Activated CD4-positive, CD25-positive, alpha-beta regulatory T cell treated with anti-CD3 and anti-CD28 coated beads, Interleukin-2, amount 50 U/mL, for 72 hours (primary cell): Measurements from ENCODE around the gene ABCD3.
A peak's percentile ranks its signal among the peaks of the same experiment; 100 is the strongest.

Experiments
- DNase-seq: peaks from one replicate; pipeline ENCODE4 v3.0.0; 2021

Gene ABCD3

DNA sequence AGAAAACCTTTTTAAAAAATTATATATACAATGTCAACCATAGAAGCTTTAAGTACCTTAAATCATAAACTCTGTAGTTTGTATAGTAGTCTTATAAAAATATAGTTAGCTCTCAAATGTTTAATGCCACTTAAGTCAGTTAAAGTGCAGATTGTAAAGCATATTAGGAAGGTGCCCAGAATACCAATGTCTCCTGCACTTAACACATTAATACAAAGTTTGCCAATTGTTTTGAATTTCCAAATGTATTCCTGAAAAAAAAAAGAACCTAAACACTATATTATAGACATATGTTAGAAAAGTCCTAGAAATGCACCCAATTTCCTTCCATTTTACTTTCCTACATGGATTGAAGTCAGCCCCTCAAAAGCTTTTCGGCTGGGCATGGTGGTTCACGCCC, 111.2 kb downstream of the ABCD3 start:
- no peak for DNase-seq

DNA sequence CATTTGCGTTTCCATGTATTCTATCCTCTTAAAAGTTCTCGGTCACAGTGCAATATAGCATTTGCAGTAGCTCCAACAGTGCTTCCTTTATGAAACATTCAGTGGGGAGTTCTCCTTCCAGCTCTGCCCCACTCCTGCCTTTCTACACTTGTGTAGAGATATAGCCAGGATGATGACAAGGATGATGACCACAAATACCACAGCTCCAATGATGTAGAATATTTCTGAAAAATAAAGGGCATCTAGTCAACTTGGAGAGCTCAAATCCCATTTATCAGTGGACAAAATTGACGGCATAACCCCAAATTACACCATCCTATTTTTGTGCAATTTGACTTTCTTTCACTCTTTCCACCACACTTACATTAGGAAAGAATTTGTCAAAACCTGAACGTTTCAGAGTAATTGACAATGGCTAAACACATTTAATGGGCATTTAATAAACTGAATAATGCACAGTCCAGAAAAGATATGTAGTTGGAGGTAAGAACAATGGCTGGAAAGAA, 112.2 kb downstream of the ABCD3 start:
- no peak for DNase-seq

DNA sequence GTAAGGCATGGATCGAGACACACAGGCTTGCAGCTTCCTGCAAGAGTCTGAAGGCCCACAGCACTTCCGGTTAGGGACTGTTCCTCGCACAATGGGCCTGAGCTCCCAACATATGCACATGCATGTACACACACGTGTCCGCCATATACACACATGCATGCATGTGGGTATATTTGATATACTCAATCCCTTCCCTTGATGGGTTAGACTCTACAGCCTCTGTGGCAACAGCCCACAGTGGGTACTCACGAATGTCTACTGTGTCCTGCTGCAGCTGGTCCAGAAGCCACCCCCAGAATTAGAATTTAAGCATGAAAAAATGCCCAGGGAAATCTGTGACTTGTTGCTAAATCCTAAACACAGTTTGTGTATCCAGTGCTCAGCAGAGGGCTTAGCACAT, 113.5 kb downstream of the ABCD3 start:
- no peak for DNase-seq

DNA sequence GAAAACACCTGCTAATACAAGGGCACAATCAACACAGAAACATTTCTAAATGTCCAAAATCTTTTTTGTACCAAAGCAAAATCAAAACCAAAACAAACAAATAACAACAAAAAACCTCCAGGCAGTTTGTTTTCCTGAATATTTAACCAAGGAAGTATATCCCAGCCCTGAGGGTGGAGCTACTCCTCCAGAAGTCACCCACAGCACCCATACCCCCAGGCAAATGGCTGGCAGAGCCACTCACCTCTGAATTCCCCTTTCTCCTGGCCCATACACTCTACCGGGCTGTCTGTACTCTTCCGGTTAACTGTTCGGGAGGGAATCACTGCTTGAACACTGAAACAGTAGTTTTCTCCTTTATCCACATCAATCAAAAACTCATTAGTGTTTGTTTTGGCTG, 113.9 kb downstream of the ABCD3 start:
- no peak for DNase-seq

DNA sequence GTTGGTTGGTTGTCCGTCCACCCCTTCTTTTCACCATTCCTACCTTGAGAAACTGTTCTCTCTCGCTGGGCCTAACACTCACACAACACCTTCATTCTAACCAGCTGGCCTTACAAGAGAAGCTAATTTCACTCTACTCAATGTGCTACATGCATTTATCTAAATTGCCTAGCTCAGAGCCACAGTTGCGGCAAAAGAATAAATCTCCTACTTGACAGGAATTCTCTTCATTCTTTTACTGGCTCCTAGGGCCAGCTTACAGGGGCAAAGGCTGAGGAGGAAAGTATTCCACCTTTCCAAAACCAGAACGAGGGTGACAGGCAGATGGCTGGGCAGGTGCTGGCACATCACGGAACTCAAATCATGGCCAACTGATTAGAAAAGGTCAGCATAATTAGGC, 116.9 kb downstream of the ABCD3 start:
- DNase-seq: no peak

DNA sequence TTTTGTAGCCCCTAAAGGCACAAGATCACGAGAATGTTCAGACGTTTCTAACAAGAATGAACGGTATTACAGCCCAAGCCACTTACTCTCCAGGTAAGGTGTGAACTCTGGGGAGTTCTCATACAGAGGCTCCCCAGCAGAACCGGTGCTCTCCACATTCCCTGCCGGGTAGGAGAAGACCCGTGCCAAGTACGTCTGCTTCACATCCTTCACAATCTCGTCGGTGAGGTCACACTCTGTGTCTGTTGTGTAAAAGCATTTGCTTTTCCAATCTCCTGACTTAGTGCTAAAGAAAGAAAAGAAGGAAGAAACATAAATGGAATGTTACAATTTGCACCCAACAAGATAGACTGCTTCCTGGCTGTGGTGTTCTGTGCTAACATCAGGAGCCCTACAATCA, 117.7 kb downstream of the ABCD3 start:
- no peak for DNase-seq

DNA sequence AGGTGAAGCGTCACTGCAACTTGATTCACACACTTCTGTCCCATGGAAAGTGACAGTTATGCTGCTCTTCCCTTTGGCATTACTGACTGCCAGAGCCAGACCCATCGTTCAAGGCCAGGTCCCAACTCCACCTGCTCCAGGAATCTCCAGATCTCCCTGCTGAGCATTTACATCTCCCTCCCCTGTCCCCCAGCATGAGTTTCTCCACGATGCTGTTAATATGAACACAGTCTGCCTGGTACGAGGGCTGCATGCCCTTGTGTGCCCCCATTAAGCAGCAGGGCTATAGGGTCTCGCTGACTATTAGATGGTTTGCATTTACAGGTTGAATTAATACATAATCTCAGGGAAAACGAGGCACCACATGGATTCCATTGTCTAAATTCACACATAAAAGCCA, 119.1 kb downstream of the ABCD3 start:
- DNase-seq: no peak

DNA sequence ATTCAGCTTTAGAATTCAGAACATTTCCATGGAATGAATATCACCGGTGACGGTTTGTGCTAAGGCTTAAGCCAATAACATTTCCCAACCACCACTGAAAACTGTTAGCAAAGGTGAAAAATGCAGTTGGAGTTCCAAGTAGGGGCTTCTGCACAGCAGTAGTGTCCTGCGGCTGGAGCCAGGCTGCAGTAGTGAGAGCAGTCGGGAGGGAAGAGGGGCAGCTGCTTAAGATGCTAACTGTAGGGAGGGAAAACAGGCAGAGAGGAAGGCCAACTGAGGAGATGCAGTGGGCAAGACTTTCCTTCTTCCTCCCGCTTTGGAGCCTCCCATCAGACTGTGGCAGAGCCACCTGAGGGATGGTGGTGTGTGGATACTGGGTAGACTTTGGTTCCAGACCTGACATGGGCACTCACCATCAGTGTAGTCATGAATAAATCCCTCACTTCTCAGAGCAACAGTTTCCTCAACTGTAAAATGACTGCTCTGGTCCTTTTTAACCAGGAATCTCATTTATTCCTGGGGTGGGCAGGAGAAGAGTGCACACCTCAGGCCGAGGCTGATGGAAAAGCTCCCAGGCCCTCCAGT, 120.1 kb downstream of the ABCD3 start:
- no peak for DNase-seq

DNA sequence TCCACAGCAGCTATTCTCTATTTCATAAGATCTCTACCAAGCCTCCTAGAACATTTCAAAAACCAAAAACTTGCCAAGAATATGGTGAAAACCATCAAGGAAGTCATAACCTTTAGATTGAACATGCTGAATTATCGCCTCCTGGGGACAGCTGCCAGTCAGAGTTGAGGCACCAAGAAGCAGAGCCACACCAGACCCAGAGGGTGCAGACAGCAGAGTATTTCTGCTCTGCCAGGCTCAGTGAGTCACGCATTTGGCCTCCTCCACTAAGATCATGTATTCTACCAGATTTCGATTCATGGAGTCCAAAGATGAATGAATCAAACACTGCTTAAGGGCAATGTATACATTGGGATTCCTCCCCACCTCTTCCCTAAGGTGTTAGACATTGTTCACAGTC, 121.3 kb downstream of the ABCD3 start:
- DNase-seq: no peak

DNA sequence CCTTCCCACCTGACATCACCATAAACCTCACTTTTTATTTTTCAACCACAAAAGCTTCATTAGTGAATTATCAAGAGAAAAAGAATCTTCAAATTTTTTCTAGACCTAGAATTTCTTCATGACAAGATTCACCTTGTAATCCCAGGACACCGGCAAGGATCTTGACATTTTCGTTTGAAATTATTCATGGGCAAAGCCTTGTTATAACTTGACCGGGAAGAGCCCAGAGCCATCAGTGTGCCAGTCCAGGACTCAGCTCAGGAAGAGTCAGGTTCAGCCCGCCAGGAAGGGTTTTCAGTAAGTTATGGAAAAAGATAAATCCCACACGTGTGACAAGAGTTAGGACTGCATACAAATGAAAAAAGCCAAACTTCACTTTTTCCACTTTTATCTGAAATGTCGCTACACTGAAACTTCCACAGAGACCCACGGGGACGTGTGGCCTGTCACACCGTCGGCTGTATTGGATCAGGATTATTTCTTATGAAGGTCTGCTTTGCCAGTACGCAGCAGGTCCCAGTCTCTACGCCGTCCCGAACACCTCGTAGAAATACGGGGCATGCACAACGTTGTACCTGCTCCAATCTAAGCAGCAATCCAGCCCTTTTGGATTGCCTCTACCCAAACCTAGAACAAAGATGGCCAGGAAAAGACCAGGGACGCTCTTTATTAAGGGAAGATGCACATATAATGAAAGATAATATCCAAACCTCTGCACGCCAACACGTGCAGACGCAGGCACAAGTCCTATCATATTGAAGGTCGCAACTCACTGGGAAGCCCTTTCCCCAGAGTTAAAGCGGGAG, 122.5 kb downstream of the ABCD3 start:
- no peak for DNase-seq

DNA sequence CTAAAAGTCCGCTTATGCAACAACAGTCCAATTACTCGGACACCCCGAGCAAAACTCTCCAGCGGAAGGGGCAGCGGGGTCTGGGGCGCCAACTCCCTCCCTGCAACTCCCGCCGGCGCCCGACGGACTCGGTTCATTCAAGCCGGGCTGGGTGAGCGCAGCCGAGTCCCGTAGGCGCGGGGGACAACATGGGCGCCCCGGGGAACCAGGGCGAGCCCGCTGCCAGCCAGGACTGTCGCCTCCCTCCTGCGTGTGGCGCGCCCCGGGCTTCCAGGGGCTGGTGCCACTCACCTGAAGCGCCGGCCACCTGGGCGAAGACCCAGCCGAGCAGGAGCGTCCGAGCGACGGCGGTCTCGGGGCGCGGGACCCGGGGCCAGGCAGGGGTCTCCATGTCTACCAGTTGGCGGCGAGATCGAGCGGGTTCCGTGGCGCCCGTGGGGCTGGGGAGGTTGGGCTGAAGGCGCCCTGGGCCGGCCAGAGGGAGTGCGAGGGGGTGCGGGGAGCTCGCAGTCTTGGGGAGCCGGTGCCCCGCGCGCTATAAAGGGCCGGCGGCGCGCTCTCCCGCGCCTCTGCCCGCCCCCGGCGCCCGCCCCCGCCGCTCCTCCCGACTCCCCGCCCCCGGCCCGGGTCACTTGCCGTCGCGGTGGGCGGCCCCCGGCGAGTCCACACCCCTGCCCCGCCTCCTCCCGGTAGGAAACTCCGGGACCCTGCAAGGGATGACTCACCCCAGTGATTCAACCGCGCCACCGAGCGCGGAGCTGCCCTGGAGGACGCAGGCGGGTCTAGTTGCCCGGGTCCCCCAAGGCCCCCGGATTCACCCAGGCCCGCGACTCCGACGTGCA, 123.3 kb downstream of the ABCD3 start, which contains the start of gene F3:
Gene F3 (minus strand): TSS at position 514 of the 842 bp plus-strand sequence. CDS start 123 bp downstream, at position 391.
- peak; percentile 54 for DNase-seq

DNA sequence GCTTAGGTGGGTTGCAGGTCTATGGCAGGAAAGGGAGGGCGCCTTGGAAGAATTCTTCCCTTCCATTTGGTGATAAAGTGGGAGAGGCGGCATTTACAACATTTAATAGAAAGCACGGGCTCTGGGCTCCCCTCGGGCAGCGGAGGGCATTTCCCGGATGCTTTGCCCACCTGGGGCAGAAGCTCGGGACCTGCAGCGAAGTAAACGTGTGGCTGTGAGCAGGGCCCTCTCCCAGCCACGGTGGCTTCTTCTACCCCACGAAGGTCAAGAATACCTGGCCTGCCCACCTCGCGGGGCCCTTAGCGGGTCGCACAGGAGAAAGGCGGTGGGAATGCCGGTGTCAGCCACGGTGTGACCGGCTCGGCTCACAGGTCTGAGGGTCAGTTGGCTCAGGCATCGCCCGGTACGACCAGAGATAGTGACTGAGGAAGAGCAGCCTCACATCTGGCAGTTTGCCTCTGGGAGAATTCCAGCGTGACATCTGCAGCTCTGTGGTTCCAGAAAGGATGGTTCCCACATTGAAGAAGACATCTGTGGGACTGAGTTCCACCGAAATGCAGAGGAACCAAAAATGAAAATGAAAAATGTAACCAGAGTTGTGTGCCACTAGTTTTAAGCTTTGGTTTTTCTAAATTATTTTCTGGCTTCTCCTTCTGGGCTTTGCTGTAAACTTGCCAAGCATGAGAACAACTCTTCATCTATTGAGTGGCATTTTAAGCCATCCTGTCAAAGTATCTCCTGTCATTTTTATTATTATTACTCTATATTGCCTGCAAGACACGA, 124.1 kb downstream of the ABCD3 start:
- DNase-seq: no peak

DNA sequence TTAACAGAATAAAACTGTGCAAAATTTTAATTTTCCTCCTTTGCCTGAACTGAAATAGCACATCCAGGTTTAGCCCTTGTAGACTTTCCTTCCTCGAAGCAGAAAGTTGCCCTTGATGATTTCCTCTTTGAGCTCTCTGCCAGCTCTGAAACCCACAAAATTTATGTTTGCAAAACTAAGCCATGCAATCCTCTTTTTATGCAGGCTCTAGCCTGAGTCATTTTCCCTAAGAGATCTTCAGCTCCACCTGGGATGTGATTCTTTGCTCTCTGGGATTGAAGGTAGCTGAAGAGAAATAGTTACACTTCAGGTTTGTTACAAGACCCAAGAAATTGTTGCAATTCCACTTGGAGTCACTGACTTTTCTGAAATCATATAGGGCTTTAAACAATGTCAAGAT, 124.8 kb downstream of the ABCD3 start:
- DNase-seq: no peak

DNA sequence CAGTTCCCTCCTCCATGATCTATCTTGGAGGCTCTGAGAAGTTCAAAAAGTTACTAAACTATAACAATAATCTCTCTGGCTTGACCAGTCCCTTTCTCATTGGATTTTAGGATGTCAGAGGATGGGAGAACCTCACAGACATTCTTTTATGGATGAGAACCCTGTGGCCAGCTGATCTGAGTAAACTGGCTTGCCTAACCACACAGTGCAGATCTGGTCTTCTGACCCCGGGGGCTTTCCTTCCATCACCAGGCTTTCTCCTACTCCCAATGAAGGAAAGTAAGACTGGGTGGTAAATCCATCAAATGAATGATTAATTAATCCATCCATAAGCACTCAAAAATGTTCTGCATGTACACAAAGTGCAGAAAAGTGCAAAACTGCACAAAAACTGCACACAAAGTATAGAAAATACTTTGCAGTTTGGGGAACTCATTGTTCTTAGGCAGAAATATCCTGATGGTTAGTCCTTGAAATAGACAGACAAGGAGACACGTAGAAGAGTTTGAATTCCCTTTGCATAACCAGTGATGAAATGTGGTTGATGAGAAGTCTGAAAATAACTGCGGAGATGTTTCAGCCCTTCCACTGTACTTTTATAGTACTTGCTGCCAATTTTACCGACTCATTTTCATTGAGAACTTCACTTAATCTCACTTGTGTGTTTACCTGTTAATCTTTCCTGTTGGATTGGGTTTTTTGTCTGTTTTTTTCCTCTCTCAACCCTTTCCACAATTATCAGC, 125.9 kb downstream of the ABCD3 start:
- no peak for DNase-seq

DNA sequence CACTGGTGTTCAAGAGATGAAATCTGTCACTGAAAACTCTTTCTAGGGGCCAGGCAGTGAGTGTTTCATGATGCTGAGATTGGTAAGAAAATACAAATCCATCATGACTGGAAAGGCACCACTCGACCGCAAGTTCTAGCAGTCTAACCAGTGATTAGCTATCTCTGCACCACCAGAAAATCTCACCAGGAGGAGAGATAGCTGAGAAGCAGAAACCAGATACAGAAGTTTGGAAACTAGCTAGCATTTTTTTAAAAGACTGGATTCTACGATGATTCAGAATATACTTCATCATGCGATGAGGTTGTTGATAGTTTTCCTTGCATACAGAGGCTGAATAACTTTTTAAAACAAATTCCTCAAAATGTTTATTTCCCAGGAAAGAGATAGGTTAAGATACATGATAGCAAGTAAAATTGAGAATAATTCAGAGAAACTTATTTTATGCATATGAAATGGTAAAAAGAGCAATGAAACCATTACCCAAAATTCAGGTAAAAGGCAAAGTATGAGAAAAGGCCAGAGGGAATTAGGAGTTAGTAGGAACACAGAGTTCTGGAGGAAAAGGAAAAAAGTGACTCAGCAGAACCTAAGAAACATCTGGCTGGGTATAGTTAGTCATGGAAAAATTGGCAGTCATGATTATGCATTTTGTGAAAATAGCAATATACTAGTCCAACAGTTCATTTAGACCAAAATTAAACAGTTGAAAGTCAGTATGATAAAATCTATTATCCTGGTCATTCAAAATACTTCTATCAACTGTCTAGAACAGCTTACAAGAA, 126.7 kb downstream of the ABCD3 start:
- DNase-seq: no peak

DNA sequence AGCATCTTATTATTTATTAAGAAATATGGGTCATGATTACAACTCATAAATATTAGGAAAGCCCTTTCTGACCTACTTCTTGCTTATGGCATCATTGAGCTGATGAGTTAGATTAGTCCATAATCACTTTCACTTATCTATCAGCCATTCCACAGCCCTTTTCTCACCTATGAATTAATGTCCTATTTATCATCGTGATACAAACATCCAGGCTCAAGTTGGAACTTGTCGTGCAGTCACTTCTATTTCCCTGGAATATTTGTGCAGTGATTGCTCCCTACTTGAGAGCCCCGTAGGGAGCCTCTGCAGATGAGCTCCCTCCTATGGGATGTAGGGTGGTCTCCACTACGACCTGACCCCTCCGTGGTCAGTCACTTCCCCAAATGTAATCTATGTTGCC, 131.5 kb downstream of the ABCD3 start:
- DNase-seq: no peak

DNA sequence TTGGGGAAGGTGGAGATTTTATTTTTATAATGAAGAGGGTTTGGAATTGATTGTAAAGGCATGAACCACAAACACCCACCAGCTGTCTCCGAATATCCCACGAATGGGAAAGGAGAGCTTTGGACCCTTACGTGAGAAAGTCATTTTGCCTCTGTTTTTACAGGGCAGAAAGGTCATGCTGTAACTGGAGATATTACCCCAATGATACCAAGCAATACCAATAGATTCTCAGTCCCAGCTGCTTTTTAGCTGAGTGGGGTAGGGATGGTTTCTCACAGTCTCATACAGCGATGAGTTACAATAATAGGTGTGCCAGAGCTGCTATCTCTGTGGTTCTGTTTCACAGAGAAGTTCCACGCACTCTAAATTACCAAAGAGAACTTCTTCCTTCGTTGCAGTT, 132.2 kb downstream of the ABCD3 start:
- no peak for DNase-seq

DNA sequence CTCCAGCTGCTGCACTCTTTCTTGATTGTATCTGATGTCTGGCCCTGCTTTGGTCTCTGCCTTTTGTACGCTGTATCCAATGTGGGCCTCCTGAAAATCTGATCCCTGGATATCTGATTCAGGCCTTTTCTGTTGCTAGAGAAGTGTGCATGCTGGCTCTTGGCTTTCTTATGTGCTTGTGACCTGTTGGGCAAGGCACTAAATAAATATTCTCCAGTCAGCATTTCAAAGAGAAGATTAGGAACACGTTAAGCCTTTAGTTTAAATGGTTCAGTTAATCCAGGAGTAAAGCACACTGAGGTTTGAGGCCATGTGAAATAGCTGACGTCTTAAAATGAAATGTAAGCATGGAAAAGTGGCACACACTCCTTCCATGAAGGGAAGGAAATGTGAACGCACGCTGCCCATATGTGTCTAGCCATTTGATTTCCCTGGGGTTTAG, 132.6 kb downstream of the ABCD3 start:
- no peak for DNase-seq

DNA sequence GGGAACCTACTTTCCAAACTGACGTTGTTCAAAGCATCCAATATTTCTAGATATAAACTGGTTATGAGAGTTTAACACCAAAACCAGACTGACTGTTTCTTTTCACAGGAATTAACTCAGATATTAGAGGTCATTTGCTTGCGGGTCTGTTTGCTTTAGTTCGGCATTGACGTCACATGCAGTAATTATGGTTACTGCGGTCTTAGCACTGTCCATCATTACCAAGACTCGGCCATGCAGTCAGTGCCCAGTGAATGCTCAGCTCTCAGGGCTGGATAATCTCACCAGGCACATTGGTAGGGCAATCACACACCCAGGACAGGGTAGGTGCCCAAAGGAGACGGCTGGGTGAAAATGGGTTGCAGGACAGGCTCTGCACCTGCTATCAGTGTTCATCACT, 133.3 kb downstream of the ABCD3 start:
- DNase-seq: no peak

DNA sequence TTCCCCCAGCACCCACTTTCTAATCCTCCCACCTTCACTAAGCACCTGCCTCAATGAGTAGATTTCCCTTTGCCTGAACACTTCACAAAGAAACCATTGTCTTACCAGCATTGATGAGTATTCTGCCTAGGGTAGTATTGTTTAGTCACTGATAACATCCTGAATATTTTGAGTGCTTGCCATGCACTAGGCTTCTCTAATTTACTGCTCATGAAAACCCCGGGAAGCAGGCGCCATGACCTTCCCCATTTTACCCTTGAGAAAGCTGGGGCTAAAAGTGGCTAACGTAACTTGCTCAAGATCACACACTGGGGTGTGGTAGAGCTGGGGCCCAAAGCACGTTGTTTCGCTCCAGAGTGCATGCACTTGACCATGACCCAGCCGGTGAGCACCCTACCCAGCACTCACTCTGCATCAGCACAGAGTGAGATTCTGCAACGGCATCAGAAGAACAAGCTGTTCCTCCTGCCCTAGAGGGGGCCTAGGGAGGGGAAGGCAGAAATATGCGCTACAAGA, 133.9 kb downstream of the ABCD3 start:
- no peak for DNase-seq

DNA sequence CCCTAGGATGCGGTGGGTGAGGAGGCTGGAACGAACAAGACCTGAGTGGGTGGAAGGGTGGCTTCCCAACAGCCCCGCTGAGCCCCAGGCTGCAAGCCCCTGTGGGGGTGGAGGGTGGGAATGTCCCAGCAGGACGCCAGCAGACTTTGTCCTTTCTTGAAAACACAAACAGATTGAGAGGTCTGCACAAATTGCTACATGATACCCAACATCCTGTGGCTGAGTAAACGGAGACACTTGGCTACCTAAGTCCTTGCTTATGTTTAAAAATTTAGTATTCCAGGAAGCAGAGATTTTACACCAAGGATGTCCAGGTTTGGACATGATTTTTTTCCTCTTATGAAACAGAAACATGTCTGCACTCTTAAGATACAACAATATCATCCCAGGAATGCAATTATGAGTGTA, 135.1 kb downstream of the ABCD3 start:
- DNase-seq: no peak
